H9 (cell line): ENCODE data around the gene IGFBP4. TPM values are rescaled to one million over a fixed set of nuclear protein-coding genes. Genes with fewer than 3 reads are reported as not detected.

Source experiments
- DNase-seq: peaks from one replicate; pipeline ENCODE4 v3.0.0-alpha.2; 2017
- H2AFZ ChIP-seq: one replicate; pipeline ENCODE4 v1.6.1; 2013; ENCODE audit warnings: mild to moderate bottlenecking, low read length, control low read depth, moderate library complexity
- H2AK5ac ChIP-seq: 2 replicates; pipeline ENCODE4 v1.6.1; 2013; ENCODE audit warnings: low read length, control low read depth, mixed read lengths; ENCODE audit not compliant: insufficient read length
- H2BK120ac ChIP-seq: one replicate; pipeline ENCODE4 v1.6.1; 2013; ENCODE audit warnings: low read depth, mild to moderate bottlenecking, low read length, control low read depth, inconsistent platforms; ENCODE audit not compliant: poor library complexity, severe bottlenecking
- H2BK12ac ChIP-seq: 2 replicates; pipeline ENCODE4 v1.6.1; 2013; ENCODE audit warnings: low read length, control low read depth, mixed read lengths, low read depth; ENCODE audit not compliant: insufficient read length
- H2BK15ac ChIP-seq: 2 replicates; pipeline ENCODE4 v1.6.1; 2013; ENCODE audit warnings: low read depth, low read length, control low read depth
- H2BK20ac ChIP-seq: one replicate; pipeline ENCODE4 v1.6.1; 2013; ENCODE audit warnings: low read depth, mild to moderate bottlenecking, low read length, control low read depth, inconsistent platforms; ENCODE audit not compliant: poor library complexity, severe bottlenecking
- H2BK5ac ChIP-seq: 2 replicates; pipeline ENCODE4 v1.6.1; 2013; ENCODE audit warnings: low read length, control low read depth, mixed read lengths; ENCODE audit not compliant: insufficient read length
- H3K14ac ChIP-seq: 2 replicates; pipeline ENCODE4 v1.6.1; 2013; ENCODE audit warnings: low read length, control low read depth; ENCODE audit not compliant: insufficient read depth
- H3K18ac ChIP-seq: 2 replicates; pipeline ENCODE4 v1.6.1; 2013; ENCODE audit warnings: low read depth, mild to moderate bottlenecking, mixed read lengths, low read length, control low read depth; ENCODE audit not compliant: insufficient read length
- H3K23ac ChIP-seq: 2 replicates; pipeline ENCODE4 v1.6.1; 2013; ENCODE audit warnings: low read length, control low read depth, mixed read lengths, low read depth; ENCODE audit not compliant: insufficient read length
- H3K23me2 ChIP-seq: 2 replicates; pipeline ENCODE4 v1.6.1; 2013; ENCODE audit warnings: low read depth, mild to moderate bottlenecking, mixed read lengths, low read length, control low read depth; ENCODE audit not compliant: insufficient read length, poor library complexity, severe bottlenecking
- H3K27ac ChIP-seq: 2 replicates; pipeline ENCODE4 v1.5.1; 2013; ENCODE audit warnings: low read length, control low read depth, mixed read lengths, low read depth; ENCODE audit not compliant: insufficient read length
- H3K27me3 ChIP-seq: 2 replicates; pipeline ENCODE4 v1.6.1; 2013; ENCODE audit warnings: low read length, control low read depth, inconsistent platforms; ENCODE audit not compliant: insufficient read depth
- H3K4ac ChIP-seq: 2 replicates; pipeline ENCODE4 v1.6.1; 2013; ENCODE audit warnings: low read depth, mild to moderate bottlenecking, control low read depth, inconsistent platforms, low read length, moderate library complexity
- H3K4me1 ChIP-seq: 2 replicates; pipeline ENCODE4 v1.6.1; 2013; ENCODE audit warnings: low read length, control low read depth, inconsistent platforms; ENCODE audit not compliant: insufficient read depth
- H3K4me2 ChIP-seq: 2 replicates; pipeline ENCODE4 v1.6.1; 2013; ENCODE audit warnings: low read length, control low read depth, mixed read lengths; ENCODE audit not compliant: insufficient read length, insufficient read depth
- H3K56ac ChIP-seq: 2 replicates; pipeline ENCODE4 v1.6.1; 2013; ENCODE audit warnings: low read depth, mild to moderate bottlenecking, mixed read lengths, low read length, control low read depth; ENCODE audit not compliant: insufficient read length
- H3K79me1 ChIP-seq: 2 replicates; pipeline ENCODE4 v1.6.1; 2013; ENCODE audit warnings: low read depth, mild to moderate bottlenecking, moderate library complexity, low read length, control low read depth, inconsistent platforms; ENCODE audit not compliant: insufficient read depth, poor library complexity, severe bottlenecking
- H3K79me2 ChIP-seq: 2 replicates; pipeline ENCODE4 v1.6.1; 2013; ENCODE audit warnings: low read length, control low read depth, inconsistent platforms; ENCODE audit not compliant: insufficient read depth
- H3K9ac ChIP-seq: 2 replicates; pipeline ENCODE4 v1.6.1; 2013; ENCODE audit warnings: low read length, control low read depth, mixed read lengths; ENCODE audit not compliant: insufficient read length; ENCODE audit errors: extremely low read depth
- H3K9me3 ChIP-seq: one replicate; pipeline ENCODE4 v1.6.1; 2013; ENCODE audit warnings: low read depth, low read length, inconsistent platforms; ENCODE audit not compliant: control insufficient read depth
- H3T11ph ChIP-seq: one replicate; pipeline ENCODE4 v1.6.1; 2013; ENCODE audit warnings: mild to moderate bottlenecking, low read length, control low read depth, inconsistent platforms
- H4K20me1 ChIP-seq: one replicate; pipeline ENCODE4 v1.6.1; 2013; ENCODE audit not compliant: control insufficient read depth, insufficient read length, insufficient read depth
- H4K5ac ChIP-seq: 2 replicates; pipeline ENCODE4 v1.6.1; 2013; ENCODE audit warnings: low read depth, mild to moderate bottlenecking, mixed read lengths, low read length, control low read depth; ENCODE audit not compliant: insufficient read length
- H4K8ac ChIP-seq: replicated peaks from 2 replicates; pipeline ENCODE4 v1.6.1; 2013; ENCODE audit warnings: low read length, control low read depth, mixed read lengths, low read depth; ENCODE audit not compliant: insufficient read length
- H4K91ac ChIP-seq: 2 replicates; pipeline ENCODE4 v1.6.1; 2013; ENCODE audit warnings: low read depth, mild to moderate bottlenecking, moderate library complexity, mixed read lengths, low read length, control low read depth; ENCODE audit not compliant: insufficient read length
- H3K27ac Mint-ChIP-seq, 3 experiments: 2 replicates in 2 of 3; 3 replicates in 1 of 3; pipeline ENCODE4 v1.8.0; 2020 to 2021; ENCODE audit warnings: mixed read lengths in 3 of 3, mild to moderate bottlenecking in 1 of 3, moderate library complexity in 1 of 3
- H3K27me3 Mint-ChIP-seq: 2 replicates; pipeline ENCODE4 v1.8.0; 2021; ENCODE audit warnings: low read depth, mild to moderate bottlenecking, moderate library complexity, mixed read lengths
- H3K36me3 Mint-ChIP-seq, 3 experiments: 2 replicates in 2 of 3; 3 replicates in 1 of 3; pipeline ENCODE4 v1.8.0; 2020 to 2021; ENCODE audit warnings: low read depth in 3 of 3, mixed read lengths in 3 of 3; ENCODE audit not compliant: insufficient read depth in 1 of 3
- H3K4me1 Mint-ChIP-seq, 2 experiments: 2 replicates each; pipeline ENCODE4 v1.8.0; 2020; ENCODE audit warnings: mixed read lengths in 2 of 2
- H3K4me3 Mint-ChIP-seq, 2 experiments: 2 replicates in 1 of 2; 3 replicates in 1 of 2; pipeline ENCODE4 v1.8.0; 2020 to 2021; ENCODE audit warnings: mild to moderate bottlenecking in 2 of 2, mixed read lengths in 2 of 2, moderate library complexity in 1 of 2
- H3K9me3 Mint-ChIP-seq, 2 experiments: 2 replicates in 1 of 2; 3 replicates in 1 of 2; pipeline ENCODE4 v1.8.0; 2020; ENCODE audit warnings: mild to moderate bottlenecking in 2 of 2, mixed read lengths in 2 of 2, moderate library complexity in 1 of 2
- CTCF ChIP-seq: fragments of 200-600 bp; sonication (generic); conservative IDR thresholded peaks from 3 replicates; pipeline ENCODE4 v1.8.0; 2021; ENCODE audit warnings: antibody characterized with exemption, mild to moderate bottlenecking
- WGBS: extraction: QIAGEN DNeasy Blood & Tissue Kit; methylation state at CpG from one replicate; pipeline ENCODE4 v1.1.7; 2013; ENCODE audit warnings: missing lambda C conversion rate, low lambda C conversion rate, mixed read lengths; ENCODE audit not compliant: insufficient read length; ENCODE audit errors: extremely low coverage; 5-methylcytosine and 5-hydroxymethylcytosine counted together
- total RNA-seq: library from RNA; stranded (reverse); gene quantifications from 2 replicates; pipeline ENCODE4 v1.2.1, GENCODE V29; 2021

Gene IGFBP4
- total RNA-seq, 1 experiment from 2014 or later: 49.9 TPM

GRCh38 chr17:40437095-40437732, 6.0 kb upstream of the IGFBP4 start:
- Histone ChIP-seq H2BK15ac (no peak overlapping the region), H2BK5ac (no peak overlapping the region), H3K79me1 (no peaks in the 10 kb centered on the region), H3K9ac (no peak overlapping the region), H4K5ac (no peak overlapping the region), H2AK5ac (no peak overlapping the region), H3K18ac (no peak overlapping the region), H3K27me3 (no peaks in the 10 kb centered on the region), H3K27ac (no peak overlapping the region), H3K79me2 (no peaks in the 10 kb centered on the region), H4K91ac (no peak overlapping the region), H3K4me2 (no peak overlapping the region), H3K4ac (no peak overlapping the region), H3T11ph (no peak overlapping the region), H2BK120ac (no peak overlapping the region), H4K8ac (no peak overlapping the region), H3K9me3 (no peaks in the 10 kb centered on the region), H4K20me1 (no peaks in the 10 kb centered on the region), H3K4me1 (no peaks in the 10 kb centered on the region), H2AFZ (no peak overlapping the region), H3K23ac (no peak overlapping the region), H2BK20ac (no peak overlapping the region), H2BK12ac (no peak overlapping the region), H3K23me2 (no peaks in the 10 kb centered on the region), H3K14ac (no peak overlapping the region), H3K56ac (no peak overlapping the region)
- peaks cover 9% of the 10 kb centered on the region for H3K27me3 Mint-ChIP-seq
- no peak for DNase-seq
- no peaks in the 10 kb centered on the region for H3K9me3 Mint-ChIP-seq
- H3K27ac Mint-ChIP-seq: no peak overlapping the region
- H3K36me3 Mint-ChIP-seq: no peaks in the 10 kb centered on the region
- TF ChIP-seq CTCF: no peak
- H3K4me1 Mint-ChIP-seq: peaks cover 9 to 10% of the 10 kb centered on the region in 2 experiments
- no peak overlapping the region for H3K4me3 Mint-ChIP-seq
- WGBS: no CpG with 5 or more reads among the region's 5 CpGs
